GM12878 (cell line): ENCODE measurements around the gene NHEJ1.

ENCODE experiments used
- CREB1 ChIP-seq: IDR thresholded peaks from 2 replicates; pipeline ENCODE4 v1.6.1; 2012; ENCODE audit warnings: low read depth, mild to moderate bottlenecking, inconsistent platforms
- EGR1 ChIP-seq, 2 experiments: IDR thresholded peaks; 1 replicate in 1 of 2; 2 replicates in 1 of 2; pipeline ENCODE4 v1.6.1; 2011 to 2012; ENCODE audit warnings: low read depth in 2 of 2, low read length in 2 of 2, borderline replicate concordance in 1 of 2, mild to moderate bottlenecking in 1 of 2, moderate library complexity in 1 of 2
- POLR2A ChIP-seq: IDR thresholded peaks from 2 replicates; pipeline ENCODE4 v1.6.1; 2011; ENCODE audit warnings: low read depth, mild to moderate bottlenecking, low read length
- TF ChIP-seq, protein P1 (sequence below): IDR thresholded peaks from 2 replicates; pipeline ENCODE4 v1.6.1; 2011; ENCODE audit warnings: low read depth, mild to moderate bottlenecking, low read length, moderate library complexity, borderline replicate concordance; ENCODE audit errors: extremely low read depth
- TF ChIP-seq, protein P2 (sequence below), 3 experiments: IDR thresholded peaks in 2 of 3; conservative IDR thresholded peaks in 1 of 3; 2 replicates each; pipeline ENCODE4 v1.5.1; 2011; ENCODE audit warnings: low read depth in 3 of 3, low read length in 3 of 3, mild to moderate bottlenecking in 3 of 3, control low read depth in 2 of 3, moderate library complexity in 2 of 3, inconsistent platforms in 1 of 3, mixed read lengths in 1 of 3; ENCODE audit not compliant: control insufficient read depth in 2 of 3, insufficient read depth in 1 of 3; ENCODE audit errors: extremely low read depth in 1 of 3
- TF ChIP-seq, protein P3 (sequence below): fragments of 450-650 bp; IDR thresholded peaks from 2 replicates; pipeline ENCODE4 v1.6.1; 2017; ENCODE audit warnings: mild to moderate bottlenecking
- TF ChIP-seq, protein P4 (sequence below): fragments of 450-650 bp; IDR thresholded peaks from 2 replicates; pipeline ENCODE4 v1.6.1; 2016; ENCODE audit warnings: mild to moderate bottlenecking, moderate library complexity, borderline replicate concordance

DNA sequence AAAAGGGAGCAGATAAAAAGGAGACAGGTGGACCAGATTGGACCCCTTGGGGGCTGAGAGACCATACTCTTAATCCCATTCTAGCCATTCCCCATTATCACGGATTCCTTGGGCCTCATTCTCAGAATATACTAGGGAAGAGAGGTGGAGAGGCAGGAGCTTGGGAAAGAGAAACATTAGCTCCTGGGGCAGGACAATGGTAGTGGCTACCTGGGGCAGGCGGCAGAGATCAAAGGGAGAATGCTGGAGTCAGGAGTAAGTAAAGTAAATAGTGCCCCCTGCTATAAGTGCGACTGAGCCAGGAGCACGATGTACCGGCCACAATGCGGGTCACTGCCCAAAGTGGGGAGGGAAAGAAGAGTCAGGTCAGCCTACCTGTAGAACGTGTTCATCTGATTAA lies 79.5 kb downstream of the NHEJ1 start:
- TF ChIP-seq, protein P1, sequence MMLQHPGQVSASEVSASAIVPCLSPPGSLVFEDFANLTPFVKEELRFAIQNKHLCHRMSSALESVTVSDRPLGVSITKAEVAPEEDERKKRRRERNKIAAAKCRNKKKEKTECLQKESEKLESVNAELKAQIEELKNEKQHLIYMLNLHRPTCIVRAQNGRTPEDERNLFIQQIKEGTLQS = no peak
- TF ChIP-seq, protein P2, sequence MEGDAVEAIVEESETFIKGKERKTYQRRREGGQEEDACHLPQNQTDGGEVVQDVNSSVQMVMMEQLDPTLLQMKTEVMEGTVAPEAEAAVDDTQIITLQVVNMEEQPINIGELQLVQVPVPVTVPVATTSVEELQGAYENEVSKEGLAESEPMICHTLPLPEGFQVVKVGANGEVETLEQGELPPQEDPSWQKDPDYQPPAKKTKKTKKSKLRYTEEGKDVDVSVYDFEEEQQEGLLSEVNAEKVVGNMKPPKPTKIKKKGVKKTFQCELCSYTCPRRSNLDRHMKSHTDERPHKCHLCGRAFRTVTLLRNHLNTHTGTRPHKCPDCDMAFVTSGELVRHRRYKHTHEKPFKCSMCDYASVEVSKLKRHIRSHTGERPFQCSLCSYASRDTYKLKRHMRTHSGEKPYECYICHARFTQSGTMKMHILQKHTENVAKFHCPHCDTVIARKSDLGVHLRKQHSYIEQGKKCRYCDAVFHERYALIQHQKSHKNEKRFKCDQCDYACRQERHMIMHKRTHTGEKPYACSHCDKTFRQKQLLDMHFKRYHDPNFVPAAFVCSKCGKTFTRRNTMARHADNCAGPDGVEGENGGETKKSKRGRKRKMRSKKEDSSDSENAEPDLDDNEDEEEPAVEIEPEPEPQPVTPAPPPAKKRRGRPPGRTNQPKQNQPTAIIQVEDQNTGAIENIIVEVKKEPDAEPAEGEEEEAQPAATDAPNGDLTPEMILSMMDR (IDR thresholded peaks at IDR 0.05 in 2 of 3, conservative IDR thresholded peaks at IDR 0.05 in 1 of 3; ENCODE audit: control insufficient read depth in 2 of 3, extremely low read depth in 1 of 3, insufficient read depth in 1 of 3, low read depth in 3 of 3, low read length in 3 of 3) = no peak
- TF ChIP-seq, protein P3, sequence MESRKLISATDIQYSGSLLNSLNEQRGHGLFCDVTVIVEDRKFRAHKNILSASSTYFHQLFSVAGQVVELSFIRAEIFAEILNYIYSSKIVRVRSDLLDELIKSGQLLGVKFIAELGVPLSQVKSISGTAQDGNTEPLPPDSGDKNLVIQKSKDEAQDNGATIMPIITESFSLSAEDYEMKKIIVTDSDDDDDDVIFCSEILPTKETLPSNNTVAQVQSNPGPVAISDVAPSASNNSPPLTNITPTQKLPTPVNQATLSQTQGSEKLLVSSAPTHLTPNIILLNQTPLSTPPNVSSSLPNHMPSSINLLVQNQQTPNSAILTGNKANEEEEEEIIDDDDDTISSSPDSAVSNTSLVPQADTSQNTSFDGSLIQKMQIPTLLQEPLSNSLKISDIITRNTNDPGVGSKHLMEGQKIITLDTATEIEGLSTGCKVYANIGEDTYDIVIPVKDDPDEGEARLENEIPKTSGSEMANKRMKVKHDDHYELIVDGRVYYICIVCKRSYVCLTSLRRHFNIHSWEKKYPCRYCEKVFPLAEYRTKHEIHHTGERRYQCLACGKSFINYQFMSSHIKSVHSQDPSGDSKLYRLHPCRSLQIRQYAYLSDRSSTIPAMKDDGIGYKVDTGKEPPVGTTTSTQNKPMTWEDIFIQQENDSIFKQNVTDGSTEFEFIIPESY = no peak
- TF ChIP-seq POLR2A (no peak), CREB1 (no peak), EGR1 (IDR thresholded peaks at IDR 0.05; ENCODE audit: borderline replicate concordance in 1 of 2, low read depth in 2 of 2, low read length in 2 of 2) (no peak)
- TF ChIP-seq, protein P4, sequence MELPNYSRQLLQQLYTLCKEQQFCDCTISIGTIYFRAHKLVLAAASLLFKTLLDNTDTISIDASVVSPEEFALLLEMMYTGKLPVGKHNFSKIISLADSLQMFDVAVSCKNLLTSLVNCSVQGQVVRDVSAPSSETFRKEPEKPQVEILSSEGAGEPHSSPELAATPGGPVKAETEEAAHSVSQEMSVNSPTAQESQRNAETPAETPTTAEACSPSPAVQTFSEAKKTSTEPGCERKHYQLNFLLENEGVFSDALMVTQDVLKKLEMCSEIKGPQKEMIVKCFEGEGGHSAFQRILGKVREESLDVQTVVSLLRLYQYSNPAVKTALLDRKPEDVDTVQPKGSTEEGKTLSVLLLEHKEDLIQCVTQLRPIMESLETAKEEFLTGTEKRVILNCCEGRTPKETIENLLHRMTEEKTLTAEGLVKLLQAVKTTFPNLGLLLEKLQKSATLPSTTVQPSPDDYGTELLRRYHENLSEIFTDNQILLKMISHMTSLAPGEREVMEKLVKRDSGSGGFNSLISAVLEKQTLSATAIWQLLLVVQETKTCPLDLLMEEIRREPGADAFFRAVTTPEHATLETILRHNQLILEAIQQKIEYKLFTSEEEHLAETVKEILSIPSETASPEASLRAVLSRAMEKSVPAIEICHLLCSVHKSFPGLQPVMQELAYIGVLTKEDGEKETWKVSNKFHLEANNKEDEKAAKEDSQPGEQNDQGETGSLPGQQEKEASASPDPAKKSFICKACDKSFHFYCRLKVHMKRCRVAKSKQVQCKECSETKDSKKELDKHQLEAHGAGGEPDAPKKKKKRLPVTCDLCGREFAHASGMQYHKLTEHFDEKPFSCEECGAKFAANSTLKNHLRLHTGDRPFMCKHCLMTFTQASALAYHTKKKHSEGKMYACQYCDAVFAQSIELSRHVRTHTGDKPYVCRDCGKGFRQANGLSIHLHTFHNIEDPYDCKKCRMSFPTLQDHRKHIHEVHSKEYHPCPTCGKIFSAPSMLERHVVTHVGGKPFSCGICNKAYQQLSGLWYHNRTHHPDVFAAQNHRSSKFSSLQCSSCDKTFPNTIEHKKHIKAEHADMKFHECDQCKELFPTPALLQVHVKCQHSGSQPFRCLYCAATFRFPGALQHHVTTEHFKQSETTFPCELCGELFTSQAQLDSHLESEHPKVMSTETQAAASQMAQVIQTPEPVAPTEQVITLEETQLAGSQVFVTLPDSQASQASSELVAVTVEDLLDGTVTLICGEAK = no peak
